ENCODE data around the gene GALP.
"Not testable (repeated sequence)": the region's sequence is repeated elsewhere in the genome, so short reads cannot be mapped to it uniquely, and the experiment has no call there.

GALP gene

DNA sequence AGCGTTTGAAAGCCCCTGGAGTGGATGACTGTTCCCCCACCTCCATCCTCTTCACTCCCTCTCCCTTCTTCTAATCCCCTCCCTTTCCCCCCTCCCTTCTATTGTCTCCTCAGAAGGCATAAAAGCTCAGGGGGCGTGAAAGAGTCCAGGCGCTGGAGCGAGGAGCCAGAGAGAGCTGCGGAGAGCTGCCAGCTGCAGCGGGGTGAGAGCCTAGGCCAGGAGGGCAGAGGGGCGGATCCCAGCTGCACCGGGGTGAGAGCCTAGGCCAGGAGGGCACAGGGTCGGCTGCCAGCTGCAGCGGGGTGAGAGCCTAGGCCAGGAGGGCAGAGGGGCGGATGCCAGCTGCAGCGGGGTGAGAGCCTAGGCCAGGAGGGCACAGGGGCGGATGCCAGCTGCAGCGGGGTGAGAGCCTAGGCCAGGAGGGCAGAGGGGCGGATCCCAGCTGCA lies at the start of gene GALP:
Gene GALP, plus strand, starts transcription at position 148 of the 447 bp plus-strand sequence. CDS start 1,101 bp downstream, outside the sequence.
- DNase-seq, result not testable (repeated sequence)

DNA sequence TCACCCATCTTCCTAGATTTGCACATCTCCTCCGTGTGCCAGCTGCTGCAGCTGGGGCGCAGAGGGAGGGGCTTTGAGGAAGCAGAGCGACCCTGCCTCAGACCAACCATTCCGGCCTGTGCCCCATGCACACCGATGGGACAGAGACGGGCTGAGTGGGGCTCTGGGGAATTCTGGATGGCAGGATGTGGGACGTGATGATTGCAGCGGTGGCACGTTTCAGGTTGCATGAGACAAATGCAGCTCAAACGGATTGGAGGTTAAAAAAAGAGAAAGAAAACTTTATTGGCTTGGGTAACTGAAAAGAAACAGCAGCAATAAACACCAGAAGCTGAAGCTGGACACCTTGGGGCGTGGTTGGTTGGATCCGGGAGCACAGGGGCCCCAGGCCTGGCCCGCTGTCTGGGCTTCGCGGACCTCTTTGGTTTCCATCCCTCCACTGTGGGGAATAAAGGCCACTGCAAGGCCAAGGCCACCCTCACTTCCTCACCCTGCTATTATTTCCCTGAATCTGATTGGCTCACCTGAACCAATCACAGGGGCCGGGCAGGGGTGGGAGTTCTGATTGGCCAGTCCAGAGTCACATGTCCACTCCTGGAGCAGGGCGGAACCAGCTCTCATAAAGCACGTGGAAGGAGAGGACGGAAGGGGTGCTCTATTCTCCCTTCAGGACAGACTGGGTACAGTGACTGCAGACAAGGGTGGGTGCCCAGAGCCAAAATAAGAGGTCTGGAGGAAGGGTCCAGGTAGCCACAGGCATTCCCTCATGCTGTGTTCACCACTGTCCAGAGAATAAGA lies 48.6 kb upstream of the GALP start:
- DNase-seq, result no peak

DNA sequence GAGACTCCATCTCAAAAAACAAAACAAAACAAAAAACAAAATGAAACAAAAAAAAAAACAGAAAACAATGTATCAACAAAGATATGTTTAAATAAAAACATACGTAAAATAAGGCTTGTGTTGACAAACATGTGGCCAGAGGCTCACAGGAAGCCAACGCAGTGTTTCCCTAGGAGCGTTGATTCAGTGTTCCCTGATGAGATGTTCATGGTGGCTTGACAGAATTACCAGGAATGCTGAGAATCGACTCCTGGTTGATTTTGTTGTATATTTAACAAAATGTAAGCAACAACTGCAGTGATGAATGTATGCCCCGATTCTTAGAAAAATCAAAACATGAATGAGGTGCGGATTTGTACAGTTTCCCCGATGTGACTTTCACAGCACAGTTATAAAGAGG lies 45.8 kb upstream of the GALP start:
- no peak for DNase-seq

DNA sequence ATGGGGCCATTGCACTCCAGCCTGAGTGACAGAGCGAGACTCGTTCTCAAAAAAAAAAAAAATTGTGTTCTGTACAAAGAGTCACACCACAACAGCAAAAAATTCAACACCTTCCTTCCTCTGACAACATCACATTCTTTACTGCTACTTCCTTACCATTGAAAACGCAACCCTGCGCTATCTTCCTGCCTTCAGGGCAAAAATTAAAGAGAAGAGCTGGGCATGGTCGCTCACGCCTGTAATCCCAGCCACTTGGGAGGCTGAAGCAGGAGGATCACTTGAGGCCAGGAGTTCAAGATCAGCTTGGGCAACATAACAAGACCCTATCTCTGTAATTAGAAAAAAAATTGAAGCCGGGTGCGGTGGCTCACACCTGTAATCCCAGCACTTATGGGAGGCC lies 44.2 kb upstream of the GALP start:
- DNase-seq, result no peak

DNA sequence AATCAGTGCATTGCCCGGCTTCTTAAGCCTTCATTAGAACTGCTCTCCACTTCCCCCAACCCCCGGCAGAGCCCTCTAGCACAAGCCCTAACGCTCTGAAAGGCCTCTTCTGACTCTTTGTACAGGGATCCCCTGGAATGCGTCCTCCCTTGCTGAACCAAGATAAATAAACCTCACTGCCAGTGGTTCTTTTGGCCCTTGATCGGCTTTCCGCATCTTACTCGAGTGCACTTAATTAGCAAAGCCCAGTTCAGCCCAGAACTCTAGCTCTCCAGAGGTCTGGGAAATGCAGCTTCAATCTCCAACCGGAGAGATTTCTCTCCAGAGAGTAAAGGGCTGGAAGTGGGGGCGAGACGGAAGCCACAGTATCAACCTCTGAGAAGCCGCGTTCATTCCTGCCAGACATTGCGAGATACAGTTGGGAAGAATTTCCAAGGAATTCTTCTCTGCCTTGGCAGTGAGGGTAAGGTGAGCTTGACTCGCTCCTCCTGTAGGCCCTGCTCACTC lies 43.4 kb upstream of the GALP start:
- no peak for DNase-seq

DNA sequence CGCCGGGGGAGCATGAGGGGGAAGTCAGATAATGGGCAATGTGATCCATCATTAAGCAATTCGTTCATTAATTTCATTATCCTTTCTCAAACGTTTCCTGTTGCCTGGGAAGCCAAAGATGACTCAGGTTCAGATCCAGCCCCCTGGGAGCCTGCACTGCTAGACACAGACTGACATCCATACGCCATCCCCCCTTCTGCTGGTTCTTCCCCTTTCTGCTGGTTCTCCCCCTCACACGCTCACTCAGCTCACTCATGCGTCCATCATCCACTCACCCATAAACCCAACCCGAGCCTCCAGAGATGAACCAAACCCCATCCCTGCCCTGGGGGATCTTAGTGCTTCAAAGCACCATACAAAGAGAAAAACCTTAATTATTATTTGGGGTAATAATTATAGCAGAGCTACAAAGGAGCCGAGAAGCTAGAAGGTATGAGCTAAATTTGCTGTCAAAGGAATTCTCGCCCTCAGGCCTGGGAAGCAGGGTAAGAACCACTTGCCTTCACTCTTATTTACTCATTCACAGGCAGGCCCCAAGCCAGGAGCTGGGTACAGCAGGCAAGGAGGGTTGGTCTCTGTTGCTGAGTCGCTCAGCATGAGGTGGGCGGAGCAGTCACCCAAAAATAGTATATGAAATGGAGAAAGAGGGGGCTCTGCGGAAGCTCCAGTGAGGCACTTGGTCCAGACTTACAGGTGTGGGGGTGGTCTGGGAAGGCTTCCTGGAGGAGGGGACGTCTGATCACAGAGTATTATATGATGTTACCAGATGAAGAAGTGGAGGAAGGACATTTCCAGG lies 41.8 kb upstream of the GALP start:
- DNase-seq, result peak in 1 of 2 donors; percentile 38

DNA sequence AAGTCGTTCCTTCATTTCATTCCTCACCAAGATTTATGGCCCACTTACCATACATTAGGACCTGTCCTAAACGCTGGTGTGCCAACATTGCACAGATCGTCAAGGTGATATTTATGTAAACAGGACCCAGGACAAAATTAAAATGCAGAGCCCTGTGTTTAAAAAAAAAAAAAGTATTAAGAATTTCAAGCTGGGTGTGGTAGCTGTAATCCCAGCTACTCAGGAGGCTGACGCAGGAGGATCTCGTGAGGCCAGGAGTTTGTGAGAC lies 41.2 kb upstream of the GALP start:
- DNase-seq, result no peak

DNA sequence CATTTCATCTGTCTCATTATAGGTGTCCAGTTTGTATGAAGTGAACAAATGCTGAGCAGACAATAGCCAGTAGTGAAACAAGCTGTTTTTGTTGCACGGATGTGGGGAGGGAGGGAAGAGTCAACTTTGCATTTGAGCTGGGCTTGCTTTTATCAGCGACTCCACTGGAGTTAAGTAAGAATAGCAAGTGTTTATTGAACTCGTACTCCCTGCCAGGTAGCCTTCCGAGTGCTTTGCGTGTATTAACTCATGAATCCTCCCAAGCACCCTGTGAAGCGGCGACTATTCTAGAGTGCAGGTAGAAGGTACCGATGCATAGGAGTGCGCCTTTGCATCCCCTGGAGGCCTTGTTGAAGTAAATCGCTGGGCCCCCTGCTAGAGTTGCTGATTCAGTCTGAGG lies 39.4 kb upstream of the GALP start:
- DNase-seq, result no peak

DNA sequence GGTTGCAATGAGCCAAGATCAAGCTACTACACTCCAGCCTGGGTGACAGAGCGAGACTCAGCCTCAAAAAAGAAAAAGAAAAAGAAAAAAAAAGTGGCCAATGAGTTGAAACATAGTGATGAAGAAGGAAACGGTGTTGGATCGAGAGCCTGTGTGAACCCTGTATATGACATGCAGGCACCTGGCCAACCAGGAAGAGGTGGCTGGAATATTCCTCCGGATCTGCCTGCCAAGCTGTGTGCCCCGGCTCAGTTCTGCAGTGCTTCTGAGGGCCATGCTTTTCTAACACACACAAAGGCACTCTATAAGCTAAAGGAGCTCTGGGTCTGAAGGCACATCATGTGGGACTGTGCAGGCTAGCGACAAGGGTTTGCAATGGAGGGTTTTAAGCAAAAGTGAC lies 38.4 kb upstream of the GALP start:
- no peak for DNase-seq

DNA sequence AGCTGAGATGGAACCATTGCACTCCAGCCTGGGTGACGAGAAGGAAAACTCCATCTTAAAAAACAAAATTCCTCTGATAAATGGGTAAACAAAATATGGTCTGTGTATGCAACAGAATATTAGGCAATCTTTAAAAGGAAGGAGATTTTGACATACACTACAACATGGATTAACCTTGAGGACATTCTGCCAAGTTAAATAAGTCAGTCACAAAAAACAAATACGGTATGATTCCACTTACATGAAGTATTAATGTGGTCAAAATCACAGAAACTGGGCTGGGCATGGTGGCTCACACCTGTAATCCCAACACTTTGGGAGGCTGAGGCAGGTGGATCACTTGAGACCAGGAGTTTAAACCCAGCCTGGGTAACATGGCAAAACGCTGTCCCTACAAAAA lies 37.7 kb upstream of the GALP start:
- DNase-seq, result no peak

DNA sequence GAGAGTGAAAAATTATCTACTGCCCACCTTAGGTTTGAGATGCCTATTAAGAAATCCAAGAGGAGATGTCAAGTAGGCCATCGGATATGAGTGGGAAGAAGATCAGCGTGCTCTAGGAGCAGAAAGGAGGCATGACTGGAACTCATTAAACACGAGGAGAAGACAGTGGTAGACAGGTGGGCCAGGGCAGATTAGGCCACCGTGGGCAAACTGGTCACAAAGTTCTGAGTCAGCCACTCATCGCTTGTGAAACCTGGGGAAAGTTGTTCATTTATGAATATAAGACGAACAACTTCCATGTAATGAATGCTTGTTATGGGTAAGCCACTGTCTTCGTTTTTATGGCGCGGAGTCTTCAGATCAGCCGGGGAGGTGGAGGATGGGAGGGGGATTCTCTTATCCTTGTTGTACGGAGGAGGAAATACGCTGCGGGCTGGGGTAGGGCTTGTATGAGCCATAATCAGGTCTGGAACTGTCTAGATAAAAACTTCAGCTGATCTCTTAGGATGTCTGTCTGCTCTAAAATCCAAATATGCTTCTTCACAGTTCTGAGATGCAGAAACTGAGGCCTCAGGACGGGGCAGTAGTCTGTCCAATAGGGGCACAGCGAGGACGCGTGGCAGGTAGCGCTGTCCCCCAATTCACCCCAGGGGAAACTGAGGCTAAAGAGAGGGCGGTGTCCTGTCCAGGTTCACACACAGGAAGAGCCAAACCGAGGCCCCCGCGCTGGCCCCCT lies 35.8 kb upstream of the GALP start:
- no peak for DNase-seq

DNA sequence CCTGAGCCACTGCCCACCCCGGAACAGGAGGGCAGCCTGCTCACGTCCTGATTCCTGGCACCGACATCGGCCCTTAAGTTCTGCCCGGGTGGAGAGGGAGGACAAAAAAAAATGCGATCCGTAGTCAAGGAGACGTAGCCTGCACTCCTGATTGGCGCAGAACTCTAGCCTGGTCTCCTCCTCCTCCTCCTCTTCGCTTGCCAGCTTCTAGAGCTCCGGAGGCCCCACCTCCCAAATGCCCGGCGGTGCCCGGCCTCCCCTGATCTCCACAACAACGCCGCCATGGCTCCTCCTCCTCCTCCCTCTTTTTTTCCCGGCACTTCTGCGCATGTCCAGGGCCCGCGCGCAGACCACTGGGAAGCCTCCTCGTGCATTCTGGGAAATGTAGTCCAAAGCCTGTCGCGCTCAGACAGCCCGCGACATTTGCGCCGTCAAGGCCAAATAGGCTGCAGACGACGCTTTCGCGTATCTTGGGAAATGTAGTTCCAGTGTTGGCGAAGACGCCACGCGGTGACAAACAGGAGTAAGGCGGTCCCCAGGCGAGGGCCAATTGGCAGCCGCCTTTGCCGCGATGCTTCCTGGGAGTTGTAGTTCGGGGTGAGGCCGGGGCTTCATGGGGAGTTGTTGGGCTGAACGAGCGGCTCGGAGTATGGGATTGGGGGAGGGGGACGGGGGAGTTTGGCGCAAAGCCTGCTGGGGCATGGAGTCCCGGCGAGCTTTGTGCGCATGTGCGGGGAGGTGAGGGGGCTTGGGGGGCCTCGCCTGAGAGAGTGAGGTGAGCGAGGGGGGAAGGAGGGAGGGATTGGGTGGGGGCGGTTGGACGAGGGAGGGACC lies 35.0 kb upstream of the GALP start, which contains the start of gene ZNF444:
Gene ZNF444, plus strand, starts transcription at position 705 of the 834 bp plus-strand sequence. CDS start 5,625 bp downstream, outside the sequence.
- DNase-seq, result peak; percentile 100

DNA sequence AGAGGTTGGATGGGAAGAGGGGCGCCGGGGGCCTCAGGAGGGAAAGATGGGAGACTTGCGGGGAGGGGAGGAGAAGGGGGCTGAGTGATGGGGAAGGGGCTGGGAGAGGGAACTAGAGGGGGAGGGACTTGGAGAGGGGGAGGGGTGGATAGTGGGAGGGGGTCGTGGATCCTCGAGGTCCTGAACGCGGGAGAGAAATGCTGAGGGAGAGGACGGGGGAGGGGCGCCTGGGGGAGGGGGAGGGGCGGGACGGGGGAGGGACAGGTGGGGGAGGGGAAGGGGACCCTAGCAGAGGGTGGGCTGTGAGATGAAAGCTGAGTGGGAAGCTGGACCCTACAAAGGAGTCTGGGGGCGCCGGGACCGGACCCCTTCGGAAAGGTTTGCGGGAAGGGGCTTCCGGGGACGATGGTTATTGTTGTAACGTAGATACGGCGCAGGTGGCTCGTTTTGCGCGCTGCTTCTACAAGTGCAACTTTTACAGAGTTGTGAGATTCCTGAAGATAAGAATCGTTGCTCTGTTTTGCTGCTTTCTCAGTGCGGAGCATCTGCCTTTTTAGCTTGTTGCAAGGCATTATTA lies 34.3 kb upstream of the GALP start:
- peak in 1 of 2 donors; percentile 33 for DNase-seq

DNA sequence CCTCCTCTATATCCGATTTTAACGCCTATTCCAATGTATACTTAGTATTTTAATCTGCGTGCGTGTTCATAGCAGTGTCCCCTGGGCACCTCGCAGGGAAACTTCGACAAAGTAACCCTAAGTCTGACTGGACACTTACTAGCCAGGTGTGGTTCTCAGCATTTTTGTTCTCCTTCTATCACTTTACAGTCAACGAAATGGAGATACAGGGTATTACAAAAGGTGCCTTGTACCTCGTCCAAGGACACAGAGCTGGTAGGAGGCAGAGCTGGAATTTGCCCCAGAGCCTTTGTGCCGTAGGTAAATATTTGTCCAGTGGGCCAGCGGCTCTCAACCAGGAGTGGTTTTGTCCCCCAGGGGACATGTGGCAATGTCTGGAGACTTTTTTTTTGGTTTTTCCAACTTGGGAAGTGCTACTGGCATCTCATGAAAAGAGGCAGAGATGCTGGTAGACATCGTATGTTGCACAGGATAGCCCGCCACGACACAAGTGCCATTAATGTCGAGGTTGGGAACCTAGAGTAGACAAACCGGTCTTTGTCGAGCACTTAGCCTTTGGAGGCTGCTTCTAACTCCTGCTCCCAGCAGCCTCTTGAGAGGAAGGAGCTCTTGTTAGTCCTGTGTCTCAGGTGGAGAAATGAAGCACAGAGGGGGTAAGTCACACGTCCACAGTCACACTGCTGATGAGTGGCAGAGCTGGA lies 33.6 kb upstream of the GALP start:
- no peak for DNase-seq

DNA sequence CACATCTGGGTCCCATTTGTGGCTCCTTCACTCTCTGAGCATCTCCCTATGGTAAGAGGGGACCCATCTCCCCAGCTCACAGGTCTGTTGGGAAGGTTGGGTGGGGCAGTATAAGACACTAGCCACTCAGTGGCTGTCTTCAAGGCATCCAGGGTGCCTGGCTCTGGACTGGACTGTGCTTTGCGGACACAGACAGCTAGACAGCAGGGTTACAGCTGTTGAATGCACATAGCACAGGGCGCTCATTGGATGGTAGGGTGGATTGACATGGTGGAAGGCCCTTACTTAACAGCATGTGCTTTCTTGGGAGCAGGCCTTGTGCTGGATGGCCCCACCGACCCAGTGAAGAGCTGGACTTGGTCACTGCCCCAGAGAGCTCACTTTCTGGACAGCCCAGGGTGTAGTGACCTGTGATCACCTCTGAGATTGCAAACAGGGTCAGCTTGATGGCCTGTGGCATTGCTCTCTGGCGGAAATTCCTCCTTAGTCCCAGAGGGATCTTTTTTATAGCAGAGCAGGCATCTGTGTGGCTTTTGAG lies 32.8 kb upstream of the GALP start:
- DNase-seq, result no peak

DNA sequence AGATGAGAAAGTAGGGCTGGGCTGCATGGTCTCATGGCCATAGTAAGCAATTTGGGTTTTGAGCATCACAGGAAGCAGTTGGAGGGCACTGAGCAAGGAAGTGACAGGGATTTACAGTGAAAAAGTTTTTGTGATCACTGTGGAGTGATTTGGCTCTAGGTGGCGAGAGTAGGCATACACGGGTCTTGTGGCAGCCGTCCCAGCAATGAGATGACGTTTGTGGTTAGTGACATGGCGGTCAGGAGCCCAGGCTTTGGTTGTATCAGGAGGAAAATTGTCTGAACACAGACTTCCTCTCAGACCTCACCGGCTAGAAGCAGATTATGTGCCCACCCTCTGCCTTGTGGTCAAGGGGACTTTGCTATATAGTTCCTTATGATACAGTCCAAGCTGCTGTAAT lies 31.4 kb upstream of the GALP start:
- no peak for DNase-seq

DNA sequence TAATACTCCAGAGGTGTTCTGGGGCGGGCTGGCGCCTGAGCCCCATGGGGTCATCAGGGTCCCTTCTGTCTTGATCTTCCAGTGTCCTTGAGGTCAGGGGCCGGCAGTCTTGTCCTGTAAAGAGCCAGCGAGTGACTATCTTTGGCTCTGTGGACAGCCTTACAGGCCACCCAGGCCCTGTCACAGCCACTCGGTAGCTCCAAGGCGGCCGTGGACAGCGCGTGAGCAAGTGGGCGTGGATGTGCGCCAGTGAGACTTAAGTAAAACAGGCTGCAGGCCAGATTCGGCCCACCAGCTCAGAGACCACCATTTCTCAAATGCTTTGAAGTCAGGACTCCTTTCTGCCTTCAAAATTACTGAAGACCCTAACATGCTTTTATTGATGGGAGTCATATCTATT lies 31.0 kb upstream of the GALP start:
- no peak for DNase-seq

DNA sequence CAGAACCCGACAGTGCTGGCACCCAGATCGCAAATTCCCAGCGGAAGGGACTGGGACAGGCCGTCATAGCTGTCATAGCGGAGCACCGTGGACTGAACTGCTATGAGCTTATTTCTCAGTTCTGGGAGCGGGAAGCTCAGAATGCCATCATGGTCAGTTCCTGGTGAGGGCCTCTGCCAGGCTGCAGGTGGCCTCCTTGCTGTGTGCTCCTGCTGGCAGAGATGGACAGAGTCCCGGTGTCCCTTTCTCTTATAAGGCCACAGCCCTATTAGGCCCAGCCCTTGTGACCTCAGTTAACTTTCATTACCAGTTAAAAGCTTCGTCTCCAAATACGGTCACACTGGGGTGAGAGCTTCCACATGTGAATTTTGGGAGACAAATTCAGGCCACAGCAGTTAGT lies 30.1 kb upstream of the GALP start:
- DNase-seq, result no peak

DNA sequence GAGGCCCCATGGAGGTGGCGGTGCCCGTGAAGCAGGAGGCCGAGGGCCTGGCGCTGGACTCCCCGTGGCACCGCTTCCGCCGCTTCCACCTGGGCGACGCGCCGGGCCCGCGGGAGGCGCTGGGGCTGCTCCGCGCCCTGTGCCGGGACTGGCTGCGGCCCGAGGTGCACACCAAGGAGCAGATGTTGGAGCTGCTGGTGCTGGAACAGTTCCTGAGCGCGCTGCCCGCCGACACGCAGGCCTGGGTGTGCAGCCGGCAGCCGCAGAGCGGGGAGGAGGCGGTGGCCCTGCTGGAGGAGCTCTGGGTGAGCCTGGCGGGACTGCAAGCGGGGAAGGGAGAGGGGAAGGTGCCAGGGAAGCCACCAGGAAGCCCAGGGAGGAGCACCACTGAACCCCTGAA lies 28.9 kb upstream of the GALP start:
- DNase-seq, result no peak

DNA sequence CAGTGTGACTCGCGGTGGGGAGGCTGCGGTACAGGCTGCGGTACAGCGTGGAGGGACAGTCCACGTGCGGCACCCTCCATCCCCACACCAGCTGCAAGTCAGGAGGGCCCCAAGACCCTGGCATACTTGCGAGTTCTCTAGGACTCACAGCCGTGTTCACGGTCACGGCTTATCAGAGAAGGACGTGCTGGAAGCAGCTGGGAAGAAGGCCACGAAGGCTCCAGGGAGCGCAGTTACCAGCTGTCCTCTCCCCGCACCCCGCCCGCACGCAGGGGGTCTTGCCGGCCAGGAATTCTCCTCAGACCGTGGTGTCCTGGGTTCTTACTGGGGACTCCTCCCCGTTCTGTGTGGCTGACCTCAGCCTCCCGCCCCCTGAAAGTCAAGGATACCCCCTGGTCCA lies 28.5 kb upstream of the GALP start:
- no peak for DNase-seq

DNA sequence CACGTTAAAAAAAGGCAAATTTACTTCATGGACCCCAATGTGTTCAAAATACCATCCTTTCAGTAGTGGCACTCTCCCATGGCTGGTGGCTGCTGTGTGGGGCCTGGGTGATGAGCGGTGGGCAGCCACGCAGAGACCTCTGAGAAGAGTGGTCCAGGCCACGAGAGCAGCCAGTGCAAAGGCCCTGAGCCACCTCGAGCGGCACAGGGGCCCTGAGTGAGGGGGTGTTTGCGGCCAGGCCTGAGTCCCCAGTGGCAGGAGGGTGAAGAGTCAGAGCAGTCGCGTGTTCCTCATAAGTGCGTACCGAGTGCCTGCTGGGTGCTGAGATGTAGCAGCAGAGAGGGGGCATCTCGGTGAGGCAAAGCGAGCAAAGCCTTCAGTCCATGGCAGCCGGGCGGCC lies 27.7 kb upstream of the GALP start:
- no peak for DNase-seq
